ENCODE measurements around the gene CEP70.

GRCh38 chr3:138511945-138512344, 82.1 kb downstream of the CEP70 start:
- TF ChIP-seq CTCF (conservative IDR thresholded peaks at IDR 0.05 in 1 of 2, IDR thresholded peaks at IDR 0.05 in 1 of 2; ENCODE audit: extremely low read depth in 1 of 2, insufficient read depth in 1 of 2, low read depth in 1 of 2, low read length in 2 of 2) (no peak), EZH2 (IDR thresholded peaks at IDR 0.05; ENCODE audit: borderline replicate concordance, low read length) (no peak)
